Measurements from ENCODE around the gene PAK4. TPM values are rescaled to one million over a fixed set of nuclear protein-coding genes. Genes with fewer than 3 reads are reported as not detected.

Gene PAK4
- polyA plus RNA-seq, 1 donor (not counting 4 experiments of a cell fraction or from before 2014, with no cell fraction given), result 11.2 TPM

- FAIRE-seq (no peak), DNase-seq (ENCODE audit: low read depth, low spot score) (no peak)
- TF ChIP-seq, protein P1, sequence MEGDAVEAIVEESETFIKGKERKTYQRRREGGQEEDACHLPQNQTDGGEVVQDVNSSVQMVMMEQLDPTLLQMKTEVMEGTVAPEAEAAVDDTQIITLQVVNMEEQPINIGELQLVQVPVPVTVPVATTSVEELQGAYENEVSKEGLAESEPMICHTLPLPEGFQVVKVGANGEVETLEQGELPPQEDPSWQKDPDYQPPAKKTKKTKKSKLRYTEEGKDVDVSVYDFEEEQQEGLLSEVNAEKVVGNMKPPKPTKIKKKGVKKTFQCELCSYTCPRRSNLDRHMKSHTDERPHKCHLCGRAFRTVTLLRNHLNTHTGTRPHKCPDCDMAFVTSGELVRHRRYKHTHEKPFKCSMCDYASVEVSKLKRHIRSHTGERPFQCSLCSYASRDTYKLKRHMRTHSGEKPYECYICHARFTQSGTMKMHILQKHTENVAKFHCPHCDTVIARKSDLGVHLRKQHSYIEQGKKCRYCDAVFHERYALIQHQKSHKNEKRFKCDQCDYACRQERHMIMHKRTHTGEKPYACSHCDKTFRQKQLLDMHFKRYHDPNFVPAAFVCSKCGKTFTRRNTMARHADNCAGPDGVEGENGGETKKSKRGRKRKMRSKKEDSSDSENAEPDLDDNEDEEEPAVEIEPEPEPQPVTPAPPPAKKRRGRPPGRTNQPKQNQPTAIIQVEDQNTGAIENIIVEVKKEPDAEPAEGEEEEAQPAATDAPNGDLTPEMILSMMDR (optimal IDR thresholded peaks at IDR 0.05 in 1 of 3, IDR thresholded peaks at IDR 0.05 in 1 of 3, conservative IDR thresholded peaks at IDR 0.05 in 1 of 3; ENCODE audit: extremely low read depth in 1 of 3, insufficient read depth in 2 of 3, low read length in 3 of 3), result no peak
- TF ChIP-seq EZH2 (IDR thresholded peaks at IDR 0.05; ENCODE audit: low read length), result no peak
- Histone ChIP-seq H3K36me3 (ENCODE audit: control insufficient read depth in 2 of 2, extremely low read depth in 1 of 2, insufficient read depth in 2 of 2, low read length in 2 of 2) (peaks cover 0 to 32% of the 10 kb centered on the region in 2 experiments), H3K9me1 (ENCODE audit: control insufficient read depth, extremely low read depth, insufficient read depth, low read length) (no peaks in the 10 kb centered on the region), H3K27ac (ENCODE audit: control insufficient read depth, insufficient read depth, low read length) (no peak overlapping the region), H3K4me2 (ENCODE audit: control insufficient read depth, extremely low read depth, insufficient read depth, low read depth, low read length) (no peak overlapping the region), H3K9ac (ENCODE audit: control insufficient read depth, extremely low read depth, insufficient read depth, low read length) (no peak overlapping the region), H3K4me3 (ENCODE audit: control insufficient read depth in 2 of 3, extremely low read depth in 1 of 3, insufficient read depth in 2 of 3, low read depth in 1 of 3, low read length in 3 of 3) (no peak overlapping the region), H3K4me1 (ENCODE audit: control insufficient read depth, extremely low read depth, insufficient read depth, low read length) (no peaks in the 10 kb centered on the region), H3K79me2 (ENCODE audit: control insufficient read depth, insufficient read depth, low read length) (no peaks in the 10 kb centered on the region), H4K20me1 (ENCODE audit: control insufficient read depth, extremely low read depth, insufficient read depth, low read length) (no peaks in the 10 kb centered on the region), H2AFZ (ENCODE audit: control insufficient read depth, low read length) (no peak overlapping the region), H3K27me3 (ENCODE audit: control insufficient read depth, extremely low read depth, insufficient read depth, low read length) (no peaks in the 10 kb centered on the region), H3K9me3 (ENCODE audit: control insufficient read depth, low read depth, low read length) (no peaks in the 10 kb centered on the region)
- dilution Hi-C loops (cut with MboI; ENCODE audit: extremely low pct_ligation_motif_present, low sequenced_read_pairs), result no loop called here
Observed at GRCh38 chr19:39174558-39175544, 49.3 kb downstream of the PAK4 start.

DNA sequence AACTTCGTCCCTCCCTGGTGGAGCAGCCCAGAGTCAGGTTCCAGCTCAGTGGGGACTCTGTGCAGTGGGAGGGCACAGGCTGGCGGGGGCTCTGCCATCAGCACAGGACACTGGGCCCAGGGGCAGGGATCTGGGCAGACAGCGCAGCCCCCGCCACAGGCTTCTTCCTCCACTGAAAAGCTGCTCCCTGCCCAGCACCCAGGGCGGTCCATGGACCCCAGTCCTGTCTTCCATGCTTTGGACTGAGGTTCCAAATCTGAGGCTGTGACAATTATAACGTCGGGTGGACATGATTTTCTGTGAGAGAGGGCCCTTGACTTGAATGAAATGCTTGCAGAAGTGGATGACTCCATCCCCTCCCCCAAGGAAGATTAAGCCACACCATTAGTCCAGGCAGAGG, 50.0 kb downstream of the PAK4 start:
- Histone ChIP-seq H3K27me3 (ENCODE audit: control insufficient read depth, extremely low read depth, insufficient read depth, low read length) (no peaks in the 10 kb centered on the region), H2AFZ (ENCODE audit: control insufficient read depth, low read length) (no peak overlapping the region), H3K9me1 (ENCODE audit: control insufficient read depth, extremely low read depth, insufficient read depth, low read length) (no peaks in the 10 kb centered on the region), H3K4me3 (ENCODE audit: control insufficient read depth in 2 of 3, extremely low read depth in 1 of 3, insufficient read depth in 2 of 3, low read depth in 1 of 3, low read length in 3 of 3) (no peak overlapping the region), H3K4me1 (ENCODE audit: control insufficient read depth, extremely low read depth, insufficient read depth, low read length) (no peaks in the 10 kb centered on the region), H4K20me1 (ENCODE audit: control insufficient read depth, extremely low read depth, insufficient read depth, low read length) (no peaks in the 10 kb centered on the region), H3K9me3 (ENCODE audit: control insufficient read depth, low read depth, low read length) (no peaks in the 10 kb centered on the region), H3K4me2 (ENCODE audit: control insufficient read depth, extremely low read depth, insufficient read depth, low read depth, low read length) (no peak overlapping the region), H3K36me3 (ENCODE audit: control insufficient read depth in 2 of 2, extremely low read depth in 1 of 2, insufficient read depth in 2 of 2, low read length in 2 of 2) (peaks cover 0 to 26% of the 10 kb centered on the region in 2 experiments), H3K27ac (ENCODE audit: control insufficient read depth, insufficient read depth, low read length) (no peak overlapping the region), H3K9ac (ENCODE audit: control insufficient read depth, extremely low read depth, insufficient read depth, low read length) (no peak overlapping the region), H3K79me2 (ENCODE audit: control insufficient read depth, insufficient read depth, low read length) (no peaks in the 10 kb centered on the region)
- no peak for DNase-seq (ENCODE audit: low read depth, low spot score)
- dilution Hi-C loops (cut with MboI; ENCODE audit: extremely low pct_ligation_motif_present, low sequenced_read_pairs), result no loop called here
- no peak for FAIRE-seq
- TF ChIP-seq, protein P1 (optimal IDR thresholded peaks at IDR 0.05 in 1 of 3, IDR thresholded peaks at IDR 0.05 in 1 of 3, conservative IDR thresholded peaks at IDR 0.05 in 1 of 3; ENCODE audit: extremely low read depth in 1 of 3, insufficient read depth in 2 of 3, low read length in 3 of 3), result no peak
- no peak for TF ChIP-seq EZH2 (IDR thresholded peaks at IDR 0.05; ENCODE audit: low read length)
